Prostate gland (tissue), 2 donors: Measurements from ENCODE around the gene LSM7. TPM values are rescaled to one million over a fixed set of nuclear protein-coding genes. Genes with fewer than 3 reads are reported as not detected.
A peak's percentile ranks its signal among the peaks of the same experiment; 100 is the strongest.

Experiments used
- DNase-seq: peaks from one replicate; pipeline ENCODE4 v3.0.0-alpha.2; 2019; ENCODE audit warnings: low spot score
- H3K27ac ChIP-seq, 2 donors: fragments of 200-600 bp; sonication (generic); 2 replicates each; pipeline ENCODE4 v1.5.1; 2017 to 2019
- H3K27me3 ChIP-seq: fragments of 200-600 bp; sonication (generic); replicated peaks from 2 replicates; pipeline ENCODE4 v1.5.1; 2019; ENCODE audit not compliant: insufficient read depth
- H3K36me3 ChIP-seq, 2 donors: fragments of 200-600 bp; sonication (generic); 1 replicate in 1 of 2; 2 replicates in 1 of 2; pipeline versions ENCODE4 v1.5.1 to v1.8.1; 2017 to 2019
- H3K4me1 ChIP-seq: fragments of 200-600 bp; sonication (generic); replicated peaks from 2 replicates; pipeline ENCODE4 v1.5.1; 2019
- H3K4me3 ChIP-seq, 2 donors: fragments of 200-600 bp; sonication (generic); 2 replicates each; pipeline ENCODE4 v1.5.1; 2017 to 2019
- H3K9me3 ChIP-seq: fragments of 200-600 bp; sonication (generic); 2 replicates; pipeline ENCODE4 v1.5.1; 2017
- POLR2A ChIP-seq: fragments of 450-650 bp; IDR thresholded peaks from one replicate; pipeline ENCODE4 v1.6.1; 2016; ENCODE audit warnings: antibody characterized with exemption, mild to moderate bottlenecking
- POLR2AphosphoS5 ChIP-seq: sonication (generic); formaldehyde crosslinking; IDR thresholded peaks from one replicate; pipeline ENCODE4 v1.6.1; 2017; ENCODE audit warnings: antibody characterized with exemption
- WGBS: methylation state at CpG from one replicate; pipeline ENCODE4 v1.1.5; 2018; 5-methylcytosine and 5-hydroxymethylcytosine counted together
- intact Hi-C: fragments of 100-400 bp; cut with DNase I; formaldehyde crosslinking; loops from one replicate; pipeline ENCODE4 v1.14.2; 2022
- total RNA-seq, 2 donors: library from RNA; depleted of rRNA; stranded (reverse); fragments of >200 nt; gene quantifications; one replicate each; pipeline ENCODE4 v1.1.0, GENCODE V29; 2016
- TF ChIP-seq, protein P1 (sequence below), 4 experiments: fragments of 200-600 bp in 2 of 4; fragments of 450-650 bp in 2 of 4; sonication (generic) in 2 of 4; IDR thresholded peaks; 1 replicate in 3 of 4; 2 replicates in 1 of 4; pipeline ENCODE4 v1.5.1; 2016 to 2019; ENCODE audit warnings: antibody characterized with exemption in 4 of 4, mild to moderate bottlenecking in 2 of 4, moderate library complexity in 2 of 4

LSM7 gene
- total RNA-seq, 2 donors from 2014 or later = 125 to 135 TPM

DNA sequence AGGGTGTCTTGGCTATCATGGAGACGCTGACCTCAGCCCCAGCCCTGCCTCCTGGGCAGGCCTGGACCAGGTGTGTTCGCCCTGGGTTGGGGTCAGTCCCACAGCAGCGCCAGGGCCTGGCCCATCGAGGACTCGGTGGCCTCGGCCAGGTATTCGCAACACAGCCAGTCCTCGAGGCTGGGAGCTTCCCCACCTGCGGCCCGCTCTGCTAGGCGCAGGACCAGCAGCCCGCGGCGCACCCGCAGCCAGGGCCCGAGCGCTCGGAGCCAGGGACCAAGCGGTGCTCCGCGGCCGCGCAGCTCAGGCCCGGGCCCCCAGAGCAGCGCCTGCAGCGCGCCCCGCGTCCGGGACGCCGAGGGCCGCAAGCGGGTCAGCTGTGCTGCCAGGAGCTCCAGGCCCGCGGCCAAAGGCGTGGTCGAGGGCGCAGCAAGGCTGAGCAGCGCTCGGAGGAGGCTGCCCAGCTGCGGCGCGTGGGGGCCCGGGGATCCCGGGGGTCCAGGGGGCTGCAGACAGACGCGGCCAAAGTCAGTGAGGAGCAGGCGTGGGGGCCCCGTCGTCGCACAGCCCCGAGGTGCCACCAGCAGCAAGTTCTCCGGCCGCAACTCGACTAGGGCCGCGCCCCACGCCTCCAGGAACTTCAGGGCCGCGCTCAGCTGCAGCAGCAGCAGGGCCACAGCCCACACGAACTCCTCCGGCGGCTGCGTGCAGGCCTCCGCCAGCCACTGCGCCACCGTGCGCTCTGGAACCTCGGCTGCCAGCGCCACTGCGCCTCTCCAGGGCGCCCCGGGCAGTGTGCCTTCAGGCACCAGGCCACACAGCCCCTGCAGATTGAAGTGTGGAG is 52.6 kb downstream of the LSM7 start:
- Histone ChIP-seq H3K9me3 (no peaks in the 10 kb centered on the region), H3K4me3 (no peak overlapping the region), H3K36me3 (peaks cover 0 to 5% of the 10 kb centered on the region in 2 donors), H3K4me1 (peaks cover 19% of the 10 kb centered on the region), H3K27ac (no peak overlapping the region), H3K27me3 (no peaks in the 10 kb centered on the region)
- no peak for DNase-seq
- intact Hi-C loops = loop anchor here (5.0 kb wide), 2 partner anchors 41 to 111 kb away; no protein-coding TSS in a partner anchor
- TF ChIP-seq, protein P1, sequence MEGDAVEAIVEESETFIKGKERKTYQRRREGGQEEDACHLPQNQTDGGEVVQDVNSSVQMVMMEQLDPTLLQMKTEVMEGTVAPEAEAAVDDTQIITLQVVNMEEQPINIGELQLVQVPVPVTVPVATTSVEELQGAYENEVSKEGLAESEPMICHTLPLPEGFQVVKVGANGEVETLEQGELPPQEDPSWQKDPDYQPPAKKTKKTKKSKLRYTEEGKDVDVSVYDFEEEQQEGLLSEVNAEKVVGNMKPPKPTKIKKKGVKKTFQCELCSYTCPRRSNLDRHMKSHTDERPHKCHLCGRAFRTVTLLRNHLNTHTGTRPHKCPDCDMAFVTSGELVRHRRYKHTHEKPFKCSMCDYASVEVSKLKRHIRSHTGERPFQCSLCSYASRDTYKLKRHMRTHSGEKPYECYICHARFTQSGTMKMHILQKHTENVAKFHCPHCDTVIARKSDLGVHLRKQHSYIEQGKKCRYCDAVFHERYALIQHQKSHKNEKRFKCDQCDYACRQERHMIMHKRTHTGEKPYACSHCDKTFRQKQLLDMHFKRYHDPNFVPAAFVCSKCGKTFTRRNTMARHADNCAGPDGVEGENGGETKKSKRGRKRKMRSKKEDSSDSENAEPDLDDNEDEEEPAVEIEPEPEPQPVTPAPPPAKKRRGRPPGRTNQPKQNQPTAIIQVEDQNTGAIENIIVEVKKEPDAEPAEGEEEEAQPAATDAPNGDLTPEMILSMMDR (IDR thresholded peaks at IDR 0.05) = no peak
- no peak for TF ChIP-seq POLR2AphosphoS5
- no peak for TF ChIP-seq POLR2A
- WGBS = 74% methylated on average over 58 of the region's 74 CpGs

DNA sequence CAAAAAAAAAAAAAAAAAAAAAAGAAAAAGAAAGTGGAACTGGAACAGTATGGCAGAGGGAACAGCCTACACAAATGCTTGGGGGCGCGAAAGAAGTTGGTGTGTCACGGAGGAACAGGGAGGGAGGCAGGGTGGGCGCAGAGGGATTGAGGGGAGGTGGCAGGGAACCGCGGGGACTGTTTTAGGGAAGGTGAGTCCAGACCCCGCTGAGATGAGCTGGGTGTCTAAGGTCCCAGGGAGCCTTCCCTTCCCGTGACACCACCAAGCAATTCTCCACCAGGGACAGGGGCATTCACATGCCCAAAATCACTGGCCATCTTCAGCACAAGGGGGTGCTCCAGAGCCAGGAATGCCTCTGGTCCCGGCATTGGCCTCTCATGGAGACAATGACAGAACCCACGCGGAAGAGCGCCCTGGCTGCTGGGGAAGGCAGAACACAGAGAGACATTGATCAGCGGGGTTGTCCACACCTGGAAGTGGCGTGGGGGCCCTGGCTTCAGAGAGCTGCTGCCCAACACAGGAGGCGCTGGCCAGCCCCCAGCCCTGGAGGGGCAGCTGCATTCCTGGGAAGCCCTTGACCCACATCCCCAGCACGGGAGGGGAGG is 53.4 kb downstream of the LSM7 start:
- WGBS = 53% methylated on average over 16 of the region's 16 CpGs
- Histone ChIP-seq H3K4me3 (no peak overlapping the region), H3K27me3 (no peaks in the 10 kb centered on the region), H3K27ac (no peak overlapping the region), H3K9me3 (no peaks in the 10 kb centered on the region), H3K4me1 (peaks cover 19% of the 10 kb centered on the region), H3K36me3 (peaks cover 0 to 5% of the 10 kb centered on the region in 2 donors)
- intact Hi-C loops = loop anchor here (5.0 kb wide), 4 partner anchors 42 to 178 kb away; partner anchors contain the start of genes DOT1L, IZUMO4 and MOB3A
- TF ChIP-seq POLR2AphosphoS5 (peak; percentile 6), POLR2A (no peak)
- TF ChIP-seq, protein P1 (IDR thresholded peaks at IDR 0.05) = peak in 3 of 4 experiments; percentile 19 to 64 (median 57)
- DNase-seq = no peak

DNA sequence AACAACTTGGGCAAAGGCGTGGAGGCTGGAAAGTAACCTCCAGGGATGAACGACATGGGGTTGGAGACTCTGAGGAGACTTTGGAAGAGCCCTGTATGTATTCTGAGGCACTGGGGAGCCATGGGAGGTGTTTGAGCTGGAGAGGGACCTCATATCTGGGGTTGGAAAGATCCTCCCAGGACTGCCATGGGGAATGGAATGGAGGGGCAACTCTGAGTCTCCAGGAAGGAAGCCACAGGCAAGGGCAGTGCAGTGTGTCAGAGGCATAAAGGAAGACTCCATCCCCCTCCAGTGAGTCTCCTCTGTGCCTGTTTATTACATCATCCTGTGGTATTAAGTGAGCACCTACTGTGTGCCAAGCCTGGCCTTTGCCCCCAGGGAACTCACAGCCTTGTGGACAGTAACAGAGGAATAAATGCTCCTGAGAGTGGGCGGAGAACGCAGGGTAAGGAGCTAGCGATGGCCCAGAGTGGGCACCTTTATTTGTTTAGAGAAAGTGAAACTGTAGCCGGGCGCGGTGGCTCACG is 54.1 kb downstream of the LSM7 start:
- 88% methylated on average over 9 of the region's 9 CpGs for WGBS
- intact Hi-C loops = loop anchor here (5.0 kb wide), 2 partner anchors 112 to 177 kb away; partner anchors contain the start of genes DOT1L, IZUMO4 and MOB3A
- H3K36me3 ChIP-seq = peaks cover 0 to 5% of the 10 kb centered on the region in 2 donors
- peaks cover 19% of the 10 kb centered on the region for H3K4me1 ChIP-seq
- no peaks in the 10 kb centered on the region for H3K9me3 ChIP-seq
- H3K4me3 ChIP-seq = no peak overlapping the region
- no peak for TF ChIP-seq POLR2A
- TF ChIP-seq, protein P1 (IDR thresholded peaks at IDR 0.05) = no peak
- no peak for TF ChIP-seq POLR2AphosphoS5
- H3K27ac ChIP-seq = peak overlapping the region; percentile 50 to 60
- no peak for DNase-seq
- no peaks in the 10 kb centered on the region for H3K27me3 ChIP-seq

DNA sequence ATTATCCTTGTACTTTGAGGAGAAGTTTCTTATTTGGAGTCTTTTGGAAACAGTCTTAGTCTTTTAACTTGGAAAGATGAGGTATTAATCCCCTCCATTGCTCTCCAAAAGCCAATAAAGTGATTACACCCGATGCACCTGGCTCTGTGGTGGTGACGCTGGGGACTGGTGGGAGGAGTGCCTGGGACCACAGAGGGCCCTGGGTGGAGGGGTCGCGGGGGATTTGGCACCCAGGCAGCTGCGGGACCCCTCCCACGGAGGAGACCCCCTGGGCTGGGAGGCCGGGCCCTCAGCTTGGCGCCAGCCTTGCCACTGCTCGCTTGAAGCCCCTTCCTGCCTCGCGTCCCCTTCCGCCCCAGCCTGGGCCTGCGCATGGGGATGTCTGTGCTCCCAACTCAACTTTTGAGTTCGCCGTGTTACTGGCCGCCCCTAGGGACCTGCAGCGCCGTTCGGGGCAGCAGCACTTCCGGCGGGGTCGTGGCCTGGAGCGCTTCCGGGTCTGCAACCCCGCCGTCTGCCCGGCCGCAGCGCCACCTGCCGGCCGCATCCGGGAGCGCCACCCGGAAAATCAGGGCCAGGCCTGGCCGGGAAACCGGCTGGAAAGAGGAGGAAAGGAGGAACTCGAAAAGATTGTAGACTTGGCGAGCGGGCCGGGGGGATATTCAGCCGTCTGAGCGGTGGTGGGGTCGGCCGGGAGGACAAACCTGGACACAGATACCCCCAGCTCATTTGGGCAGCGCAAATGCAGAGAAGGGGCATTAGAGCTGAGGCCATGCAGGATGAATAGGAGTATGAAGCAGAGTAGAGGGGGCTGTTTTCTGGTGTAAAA is 54.8 kb downstream of the LSM7 start:
- peak; percentile 67 for TF ChIP-seq POLR2AphosphoS5
- TF ChIP-seq, protein P1 (IDR thresholded peaks at IDR 0.05) = peak; percentile 95 to 99 (median 98)
- peak; percentile 14 for TF ChIP-seq POLR2A
- H3K9me3 ChIP-seq = no peaks in the 10 kb centered on the region
- 13% methylated on average over 44 of the region's 45 CpGs for WGBS
- intact Hi-C loops = loop anchor here (2.0 to 5.0 kb wide), 3 partner anchors 37 to 176 kb away; partner anchors contain the start of genes DOT1L, IZUMO4, MOB3A and PLEKHJ1
- H3K27ac ChIP-seq = peak overlapping the region; percentile 50 to 60
- DNase-seq = peak; percentile 47
- peaks cover 19% of the 10 kb centered on the region for H3K4me1 ChIP-seq
- peak overlapping the region in 1 of 2 donors; percentile 15 for H3K4me3 ChIP-seq
- H3K36me3 ChIP-seq = peaks cover 0 to 5% of the 10 kb centered on the region in 2 donors
- no peaks in the 10 kb centered on the region for H3K27me3 ChIP-seq

Other genes with a start within 250 kb of the LSM7 start
- gene MOB3A, start 232.3 kb downstream of the LSM7 start, total RNA-seq = 10 to 100 TPM; 40.1 to 43.5 TPM
- 10 to 100 TPM; 11.8 to 50.2 TPM for gene IZUMO4, start 231.7 kb downstream of the LSM7 start, total RNA-seq
- gene AP3D1, start 177.0 kb downstream of the LSM7 start, total RNA-seq = 100 to 1,000 TPM; 115 to 178 TPM
- gene DOT1L, start 164.7 kb downstream of the LSM7 start, total RNA-seq = 10 to 100 TPM; 11.2 to 75.0 TPM
- gene PLEKHJ1, start 92.3 kb downstream of the LSM7 start, total RNA-seq = 10 to 100 TPM; 59.4 to 91.7 TPM
- gene SF3A2, start 91.8 kb downstream of the LSM7 start, total RNA-seq = 100 to 1,000 TPM in 1 of 2 donors, 10 to 100 TPM in 1; 31.9 to 113 TPM
- gene AMH, start 79.3 kb downstream of the LSM7 start, total RNA-seq = 100 to 1,000 TPM in 1 of 2 donors, under 1 TPM in 1; 0.46 to 160 TPM
- under 1 TPM in 1 of 2 donors, not detected in 1; 0.96 TPM for gene JSRP1, start 72.2 kb downstream of the LSM7 start, total RNA-seq
- gene PEAK3, start 46.4 kb downstream of the LSM7 start, total RNA-seq = under 1 TPM; 0.27 to 0.80 TPM
- gene LINGO3, start 20.4 kb downstream of the LSM7 start, total RNA-seq = under 1 TPM in 1 of 2 donors, not detected in 1; 0.68 TPM
- 10 to 100 TPM; 54.0 to 87.1 TPM for gene SPPL2B, start 98 bp upstream of the LSM7 start, total RNA-seq
- 1 to 10 TPM in 1 of 2 donors, under 1 TPM in 1; 0.14 to 2.2 TPM for gene TMPRSS9, start 31.7 kb upstream of the LSM7 start, total RNA-seq
- gene TIMM13, start 99.0 kb upstream of the LSM7 start, total RNA-seq = 10 to 100 TPM; 52.0 to 52.3 TPM
- 10 to 100 TPM; 28.5 to 39.1 TPM for gene LMNB2, start 128.4 kb upstream of the LSM7 start, total RNA-seq
- 10 to 100 TPM; 90.7 to 94.6 TPM for gene GADD45B, start 147.5 kb upstream of the LSM7 start, total RNA-seq